Ramos (cell line): ENCODE results near the gene LEF1.

ENCODE experiments used
- in situ Hi-C: fragments of 300-500 bp; cut with MboI; formaldehyde crosslinking; loops from one replicate; pipeline ENCODE4 v1.14.3; 2022; ENCODE audit warnings: low sequenced_read_pairs; ENCODE audit not compliant: unreplicated experiment

Gene LEF1

GRCh38 chr4:108010167-108010566, 158.6 kb downstream of the LEF1 start:
- in situ Hi-C loops: no loop called here

GRCh38 chr4:108008721-108009120, 160.0 kb downstream of the LEF1 start:
- in situ Hi-C loops: no loop called here

GRCh38 chr4:108007984-108008383, 160.7 kb downstream of the LEF1 start:
- in situ Hi-C loops: no loop called here

GRCh38 chr4:108006361-108006760, 162.4 kb downstream of the LEF1 start:
- in situ Hi-C loops: no loop called here

- in situ Hi-C loops: no loop called here
Measured at GRCh38 chr4:108005807-108006206, 162.9 kb downstream of the LEF1 start.

GRCh38 chr4:108004646-108005045, 164.1 kb downstream of the LEF1 start:
- in situ Hi-C loops: no loop called here

GRCh38 chr4:108003982-108004515, 164.7 kb downstream of the LEF1 start:
- in situ Hi-C loops: no loop called here

GRCh38 chr4:108001540-108002135, 167.1 kb downstream of the LEF1 start:
- in situ Hi-C loops: no loop called here

- in situ Hi-C loops: no loop called here
Measured at GRCh38 chr4:107999932-108000539, 168.7 kb downstream of the LEF1 start.

- in situ Hi-C loops: no loop called here
Measured at GRCh38 chr4:107997794-107998193, 170.9 kb downstream of the LEF1 start.
